WTC11 (cell line): ENCODE results near the gene GABRG3. TPM values are rescaled to one million over a fixed set of nuclear protein-coding genes. Genes with fewer than 3 reads are reported as not detected.

Source experiments
- ATAC-seq: fragments of 200-7000 bp; cut with Tn5 transposase; 2 replicates; pipeline ENCODE4 v1.10.0; 2021; ENCODE audit warnings: mild to moderate bottlenecking, moderate library complexity
- CTCF ChIA-PET: fragments of 300-600 bp; sonication (Branson Sonifier 250); formaldehyde crosslinking; loops from one replicate; lab custom pipeline; 2021; ENCODE audit warnings: antibody characterized with exemption; lab: Charles Lee
- POLR2A ChIA-PET: fragments of 350-600 bp; sonication (Branson Sonifier 250); formaldehyde crosslinking; loops from one replicate; lab custom pipeline; 2021; ENCODE audit warnings: antibody characterized with exemption; lab: Charles Lee
- DNase-seq: peaks from one replicate; pipeline ENCODE4 v3.0.0; 2021; ENCODE audit warnings: low spot score
- H3K27ac Mint-ChIP-seq: 2 replicates; pipeline ENCODE4 v1.8.0; 2021; ENCODE audit warnings: mixed read lengths
- H3K27me3 Mint-ChIP-seq: 2 replicates; pipeline ENCODE4 v1.8.0; 2021; ENCODE audit warnings: low read depth, mild to moderate bottlenecking, moderate library complexity, mixed read lengths
- H3K36me3 Mint-ChIP-seq: 2 replicates; pipeline ENCODE4 v1.8.0; 2021; ENCODE audit warnings: mixed read lengths
- H3K4me1 Mint-ChIP-seq: 2 replicates; pipeline ENCODE4 v1.8.0; 2022; ENCODE audit warnings: mixed read lengths
- H3K4me3 Mint-ChIP-seq: 2 replicates; pipeline ENCODE4 v1.8.0; 2021; ENCODE audit warnings: mild to moderate bottlenecking, moderate library complexity, mixed read lengths
- H3K9me3 Mint-ChIP-seq: 2 replicates; pipeline ENCODE4 v1.8.0; 2021; ENCODE audit warnings: mixed read lengths
- ARID4B ChIP-seq: sonication (generic); formaldehyde crosslinking; IDR thresholded peaks from 2 replicates; pipeline ENCODE4 v1.8.0; 2023; ENCODE audit warnings: missing genetic modification reagents, mild to moderate bottlenecking, borderline replicate concordance
- ATF1 ChIP-seq: sonication (generic); formaldehyde crosslinking; IDR thresholded peaks from 2 replicates; pipeline ENCODE4 v1.8.1; 2023; ENCODE audit warnings: mild to moderate bottlenecking, moderate library complexity, missing genetic modification reagents
- ATF3 ChIP-seq: sonication (generic); formaldehyde crosslinking; conservative IDR thresholded peaks from 2 replicates; pipeline ENCODE4 v1.8.1; 2022; ENCODE audit warnings: mild to moderate bottlenecking, missing genetic modification reagents
- ELF4 ChIP-seq: sonication (generic); formaldehyde crosslinking; IDR thresholded peaks from 2 replicates; pipeline ENCODE4 v1.8.1; 2022; ENCODE audit warnings: low read depth, mild to moderate bottlenecking, moderate library complexity, missing genetic modification reagents
- ESRRA ChIP-seq: sonication (generic); formaldehyde crosslinking; IDR thresholded peaks from 2 replicates; pipeline ENCODE4 v1.8.1; 2022; ENCODE audit warnings: mild to moderate bottlenecking, missing genetic modification reagents, borderline replicate concordance
- ETV6 ChIP-seq: sonication (generic); formaldehyde crosslinking; IDR thresholded peaks from 2 replicates; pipeline ENCODE4 v1.8.1; 2022; ENCODE audit warnings: mild to moderate bottlenecking, missing genetic modification reagents
- IRF1 ChIP-seq: sonication (generic); formaldehyde crosslinking; IDR thresholded peaks from 2 replicates; pipeline ENCODE4 v1.8.0; 2023; ENCODE audit warnings: missing genetic modification reagents
- IRF2 ChIP-seq: sonication (generic); formaldehyde crosslinking; IDR thresholded peaks from 2 replicates; pipeline ENCODE4 v1.8.0; 2022; ENCODE audit warnings: low read depth, missing genetic modification reagents, borderline replicate concordance
- JAZF1 ChIP-seq: fragments of 250-450 bp; sonication (Bioruptor Pico); IDR thresholded peaks from 2 replicates; pipeline ENCODE4 v1.9.0; 2021; ENCODE audit warnings: moderate library complexity, mild to moderate bottlenecking, inconsistent platforms
- PREB ChIP-seq: sonication (generic); formaldehyde crosslinking; IDR thresholded peaks from 2 replicates; pipeline ENCODE4 v1.8.1; 2022; ENCODE audit warnings: mild to moderate bottlenecking, missing genetic modification reagents, moderate library complexity, borderline replicate concordance
- PRRX2 ChIP-seq: fragments of 250-450 bp; sonication (Bioruptor Pico); IDR thresholded peaks from 2 replicates; pipeline ENCODE4 v1.8.0; 2021; ENCODE audit warnings: mild to moderate bottlenecking
- TP53 ChIP-seq: sonication (generic); formaldehyde crosslinking; IDR thresholded peaks from 2 replicates; pipeline ENCODE4 v1.8.1; 2023; ENCODE audit warnings: mild to moderate bottlenecking, missing genetic modification reagents
- USF2 ChIP-seq: sonication (generic); formaldehyde crosslinking; IDR thresholded peaks from 2 replicates; pipeline ENCODE4 v1.8.1; 2023; ENCODE audit warnings: mild to moderate bottlenecking, missing genetic modification reagents, moderate library complexity
- ZNF232 ChIP-seq: sonication (generic); formaldehyde crosslinking; IDR thresholded peaks from 2 replicates; pipeline ENCODE4 v1.8.0; 2022; ENCODE audit warnings: mild to moderate bottlenecking, missing genetic modification reagents
- ZSCAN18 ChIP-seq: fragments of 250-450 bp; sonication (Bioruptor Pico); IDR thresholded peaks from 2 replicates; pipeline ENCODE4 v2.1.2; 2022; ENCODE audit warnings: mild to moderate bottlenecking, moderate library complexity
- total RNA-seq: library from RNA; stranded (reverse); gene quantifications from 3 replicates; pipeline ENCODE4 v1.2.3, GENCODE V29; 2021

The GABRG3 gene
- total RNA-seq, 1 experiment from 2014 or later = 0.72 TPM

GRCh38 chr15:27330326-27330725 is 359.3 kb downstream of the GABRG3 start:
- no peaks in the 10 kb centered on the region for H3K27me3 Mint-ChIP-seq

More at GRCh38 chr15:27330326-27330725, 359.3 kb downstream of the GABRG3 start:
- ChIA-PET CTCF (no interaction called here), POLR2A (no interaction called here)
- no peak for TF ChIP-seq ATF3 (CRISPR knock-in tag)
- TF ChIP-seq PREB (CRISPR knock-in tag) = no peak
- TF ChIP-seq ATF1 (CRISPR knock-in tag) = no peak
- TF ChIP-seq ELF4 (CRISPR knock-in tag) = no peak
- TF ChIP-seq TP53 = no peak
- TF ChIP-seq USF2 (CRISPR knock-in tag) = no peak
- no peak for TF ChIP-seq IRF1 (CRISPR knock-in tag)
- TF ChIP-seq ARID4B (CRISPR knock-in tag) = no peak
- TF ChIP-seq ETV6 (CRISPR knock-in tag) = no peak
- no peak for TF ChIP-seq ZNF232
- TF ChIP-seq PRRX2 (CRISPR knock-in tag) = no peak
- no peak for TF ChIP-seq IRF2
- no peak for TF ChIP-seq ZSCAN18 (CRISPR knock-in tag)
- no peak for TF ChIP-seq ESRRA
- TF ChIP-seq JAZF1 = no peak
- Mint-ChIP-seq H3K4me1 (peaks cover 4% of the 10 kb centered on the region; the same call in 1 of the 2 replicates), H3K27ac (no peak overlapping the region), H3K9me3 (no peaks in the 10 kb centered on the region), H3K4me3 (no peak overlapping the region), H3K36me3 (no peaks in the 10 kb centered on the region)
- no peak for DNase-seq
- no peak for ATAC-seq
